ENCODE results near the gene TRAPPC3L.

TRAPPC3L gene

DNA sequence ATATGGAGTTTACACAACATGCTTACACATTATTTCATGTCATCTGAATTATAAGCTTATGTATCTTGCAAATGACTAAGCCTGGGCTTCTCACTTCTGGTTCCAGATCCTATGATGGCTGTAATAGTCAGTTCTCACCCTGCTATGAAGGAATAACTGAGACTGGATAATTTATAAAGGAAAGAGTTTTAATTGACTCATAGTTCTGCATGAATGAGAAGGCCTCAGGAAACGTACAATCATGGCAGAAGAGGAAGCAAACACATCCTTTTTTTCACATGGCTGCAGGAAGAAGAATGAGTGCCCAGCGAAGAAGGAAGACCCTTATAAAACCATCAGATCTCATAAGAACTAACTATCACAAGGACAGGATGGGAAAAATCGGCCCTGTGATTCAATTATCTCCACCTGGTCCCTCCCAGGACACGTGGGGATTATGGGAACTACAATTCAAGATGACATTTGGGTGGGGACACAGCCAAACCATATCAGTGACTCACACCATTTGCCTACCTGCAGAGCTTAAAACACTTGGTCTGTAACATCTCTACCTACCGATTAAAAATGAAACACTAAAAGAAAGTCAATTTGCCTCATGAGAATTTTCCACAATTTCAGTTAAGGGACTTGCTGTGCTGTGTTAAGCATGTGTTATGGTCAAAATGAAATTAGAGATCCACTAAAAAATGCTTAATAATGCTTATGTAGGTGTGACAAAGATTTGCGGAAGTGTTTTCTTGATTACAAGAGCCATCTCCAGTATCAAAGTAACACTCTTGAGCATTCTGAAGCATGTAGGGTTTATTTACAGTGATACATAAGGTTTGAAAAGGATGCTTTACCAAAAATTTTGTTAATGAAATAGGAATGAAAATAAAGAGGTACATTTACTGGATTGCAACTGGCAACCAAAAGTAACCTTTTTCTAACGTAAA lies 23.6 kb upstream of the TRAPPC3L start:
- no peaks in the 10 kb centered on the region for H3K9me3 ChIP-seq (ENCODE audit: control insufficient read depth, insufficient read depth, low read length)
- H3K9ac ChIP-seq (ENCODE audit: low read depth, low read length): no peak overlapping the region
- H3K27me3 ChIP-seq (ENCODE audit: control insufficient read depth, insufficient read depth, low read length): no peaks in the 10 kb centered on the region
- no peak overlapping the region for H3K4me3 ChIP-seq (ENCODE audit: low read depth, low read length)
- H3K4me1 ChIP-seq (ENCODE audit: control insufficient read depth, insufficient read depth, low read length): peaks cover 3% of the 10 kb centered on the region
- H3K36me3 ChIP-seq (ENCODE audit: control insufficient read depth, insufficient read depth, low read length): no peaks in the 10 kb centered on the region

DNA sequence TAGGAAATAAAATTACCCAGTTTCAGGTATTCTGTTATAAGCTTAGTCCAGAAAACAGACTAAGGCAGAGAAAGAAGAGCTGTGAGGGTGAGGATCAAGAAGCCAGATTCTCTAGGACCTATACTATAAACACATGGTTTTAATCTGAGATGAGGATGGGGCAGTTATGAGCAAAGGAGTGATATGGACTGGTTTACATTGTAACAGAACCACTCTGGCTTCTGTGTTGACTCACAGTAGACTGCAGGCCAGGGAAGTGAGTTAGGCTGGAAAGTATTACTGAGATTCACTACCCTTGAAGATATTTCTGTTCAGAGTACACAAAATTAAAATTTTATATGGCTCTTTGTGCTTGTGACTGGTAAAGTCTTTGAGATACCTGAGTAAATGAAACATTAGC lies 22.6 kb upstream of the TRAPPC3L start:
- no peak overlapping the region for H3K4me3 ChIP-seq (ENCODE audit: low read depth, low read length)
- no peak overlapping the region for H3K9ac ChIP-seq (ENCODE audit: low read depth, low read length)
- H3K9me3 ChIP-seq (ENCODE audit: control insufficient read depth, insufficient read depth, low read length): no peaks in the 10 kb centered on the region
- H3K4me1 ChIP-seq (ENCODE audit: control insufficient read depth, insufficient read depth, low read length): peaks cover 3% of the 10 kb centered on the region
- no peaks in the 10 kb centered on the region for H3K36me3 ChIP-seq (ENCODE audit: control insufficient read depth, insufficient read depth, low read length)
- H3K27me3 ChIP-seq (ENCODE audit: control insufficient read depth, insufficient read depth, low read length): no peaks in the 10 kb centered on the region

DNA sequence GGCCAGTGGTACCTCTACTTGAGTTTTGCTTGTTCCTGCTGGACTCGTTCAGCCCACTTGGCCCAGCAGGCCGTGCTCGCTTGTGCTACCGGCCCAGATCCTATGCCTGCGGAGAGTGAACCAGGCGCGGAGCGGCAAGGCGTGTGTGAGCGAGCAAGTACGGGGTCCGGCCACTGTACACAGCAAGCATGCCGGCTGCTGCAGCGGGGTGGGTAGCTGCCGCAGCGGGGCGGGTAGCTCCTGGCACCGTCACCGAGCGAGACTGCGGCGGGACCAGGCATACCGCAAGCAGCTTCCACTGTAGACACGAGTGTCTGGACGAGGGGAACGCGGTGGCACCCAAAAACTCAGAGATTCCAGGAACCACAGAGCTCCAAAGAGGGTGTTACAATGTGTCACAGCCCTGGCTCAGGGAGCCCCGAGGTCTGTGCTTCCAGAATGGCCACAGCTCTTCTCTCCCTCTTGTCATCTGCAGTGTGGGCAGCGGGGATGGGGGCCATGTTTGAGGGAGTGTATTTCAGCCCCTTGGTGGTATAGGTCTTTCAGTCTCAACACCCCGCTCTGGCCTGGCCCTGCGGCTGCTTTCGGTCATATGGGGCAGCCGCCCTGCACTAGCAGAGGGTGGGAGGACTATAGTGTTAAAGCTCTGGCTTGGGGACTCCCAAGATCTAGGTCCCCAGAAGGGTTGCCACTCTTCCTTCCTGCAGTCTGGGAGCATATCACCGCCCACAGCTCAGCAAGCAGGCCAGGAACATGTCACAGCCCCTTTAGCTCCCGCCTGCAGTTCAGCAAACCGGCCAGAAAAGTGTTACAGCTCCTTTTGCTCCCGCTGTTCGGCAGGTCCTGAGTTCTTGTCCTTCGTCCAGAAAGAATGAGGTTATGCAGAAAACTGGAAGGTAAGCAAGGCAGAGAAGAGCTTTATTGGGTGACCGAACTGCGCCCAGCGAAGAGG lies 19.7 kb upstream of the TRAPPC3L start:
- H3K4me3 ChIP-seq (ENCODE audit: low read depth, low read length): no peak overlapping the region
- H3K9ac ChIP-seq (ENCODE audit: low read depth, low read length): no peak overlapping the region
- no peaks in the 10 kb centered on the region for H3K27me3 ChIP-seq (ENCODE audit: control insufficient read depth, insufficient read depth, low read length)
- H3K36me3 ChIP-seq (ENCODE audit: control insufficient read depth, insufficient read depth, low read length): no peaks in the 10 kb centered on the region
- H3K9me3 ChIP-seq (ENCODE audit: control insufficient read depth, insufficient read depth, low read length): no peaks in the 10 kb centered on the region
- no peaks in the 10 kb centered on the region for H3K4me1 ChIP-seq (ENCODE audit: control insufficient read depth, insufficient read depth, low read length)

DNA sequence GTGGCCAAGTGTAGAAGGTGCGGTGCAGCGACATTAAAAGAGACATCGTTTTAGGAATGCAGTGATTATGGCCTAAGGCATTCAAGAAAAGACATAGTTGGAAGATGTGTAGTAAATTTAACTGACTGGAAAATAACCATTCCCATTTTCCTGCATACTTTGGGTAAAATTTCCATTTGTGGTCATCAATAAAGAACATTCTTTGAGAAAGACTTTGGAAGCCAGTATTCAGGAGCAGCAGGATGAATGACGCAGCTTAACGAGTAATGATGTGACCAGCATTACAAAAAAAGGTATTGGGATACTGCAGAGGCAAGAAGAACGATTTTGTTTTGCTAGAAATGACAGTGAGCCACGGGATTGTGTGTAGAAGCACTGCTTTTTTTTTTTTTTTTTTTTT lies 18.8 kb upstream of the TRAPPC3L start:
- no peaks in the 10 kb centered on the region for H3K4me1 ChIP-seq (ENCODE audit: control insufficient read depth, insufficient read depth, low read length)
- H3K9ac ChIP-seq (ENCODE audit: low read depth, low read length): no peak overlapping the region
- H3K4me3 ChIP-seq (ENCODE audit: low read depth, low read length): no peak overlapping the region
- no peaks in the 10 kb centered on the region for H3K36me3 ChIP-seq (ENCODE audit: control insufficient read depth, insufficient read depth, low read length)
- no peaks in the 10 kb centered on the region for H3K27me3 ChIP-seq (ENCODE audit: control insufficient read depth, insufficient read depth, low read length)
- H3K9me3 ChIP-seq (ENCODE audit: control insufficient read depth, insufficient read depth, low read length): no peaks in the 10 kb centered on the region

DNA sequence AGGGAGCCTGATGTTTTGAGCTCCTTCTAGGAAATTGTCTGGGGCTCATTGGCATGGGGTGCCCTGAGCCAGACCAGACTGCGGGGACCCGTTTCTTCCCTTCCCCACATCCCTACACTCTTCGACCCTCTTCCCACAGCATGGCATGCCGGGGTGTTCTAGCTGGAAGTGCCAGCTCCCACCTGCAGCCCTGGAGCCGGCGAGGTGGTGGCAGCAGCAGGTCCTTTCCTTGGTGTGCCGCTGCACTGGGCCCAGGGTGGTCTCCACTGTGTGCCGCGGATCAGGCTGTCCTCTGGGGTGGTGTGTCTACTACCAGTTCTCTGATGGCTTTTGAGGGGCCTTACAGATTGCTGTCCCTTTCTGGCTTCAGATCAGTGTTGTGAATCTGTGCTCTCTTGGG lies 18.3 kb upstream of the TRAPPC3L start:
- H3K36me3 ChIP-seq (ENCODE audit: control insufficient read depth, insufficient read depth, low read length): no peaks in the 10 kb centered on the region
- H3K27me3 ChIP-seq (ENCODE audit: control insufficient read depth, insufficient read depth, low read length): no peaks in the 10 kb centered on the region
- H3K9me3 ChIP-seq (ENCODE audit: control insufficient read depth, insufficient read depth, low read length): no peaks in the 10 kb centered on the region
- H3K4me3 ChIP-seq (ENCODE audit: low read depth, low read length): no peak overlapping the region
- H3K4me1 ChIP-seq (ENCODE audit: control insufficient read depth, insufficient read depth, low read length): no peaks in the 10 kb centered on the region
- no peak overlapping the region for H3K9ac ChIP-seq (ENCODE audit: low read depth, low read length)

DNA sequence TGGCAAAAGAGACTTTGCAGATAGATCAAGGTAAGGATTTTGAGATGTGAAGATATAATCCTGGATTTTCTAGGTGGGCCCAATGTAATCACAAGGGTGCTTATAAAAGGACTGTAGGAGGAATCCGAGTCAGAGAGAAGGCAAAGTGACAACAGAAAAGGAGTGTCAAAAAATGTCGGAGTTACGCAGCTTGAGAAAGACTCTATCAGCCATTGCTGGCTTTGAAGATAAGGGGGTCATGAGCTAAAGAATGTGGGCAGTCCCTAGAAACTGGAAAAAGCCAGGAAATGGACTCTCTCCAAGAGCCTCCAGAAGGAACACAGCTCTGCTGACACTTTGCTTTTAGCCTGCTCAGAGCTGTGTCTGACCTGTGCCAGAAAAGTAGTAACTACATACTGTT lies 17.1 kb upstream of the TRAPPC3L start:
- no peaks in the 10 kb centered on the region for H3K4me1 ChIP-seq (ENCODE audit: control insufficient read depth, insufficient read depth, low read length)
- H3K36me3 ChIP-seq (ENCODE audit: control insufficient read depth, insufficient read depth, low read length): no peaks in the 10 kb centered on the region
- no peaks in the 10 kb centered on the region for H3K27me3 ChIP-seq (ENCODE audit: control insufficient read depth, insufficient read depth, low read length)
- H3K9ac ChIP-seq (ENCODE audit: low read depth, low read length): no peak overlapping the region
- H3K9me3 ChIP-seq (ENCODE audit: control insufficient read depth, insufficient read depth, low read length): no peaks in the 10 kb centered on the region
- H3K4me3 ChIP-seq (ENCODE audit: low read depth, low read length): no peak overlapping the region

DNA sequence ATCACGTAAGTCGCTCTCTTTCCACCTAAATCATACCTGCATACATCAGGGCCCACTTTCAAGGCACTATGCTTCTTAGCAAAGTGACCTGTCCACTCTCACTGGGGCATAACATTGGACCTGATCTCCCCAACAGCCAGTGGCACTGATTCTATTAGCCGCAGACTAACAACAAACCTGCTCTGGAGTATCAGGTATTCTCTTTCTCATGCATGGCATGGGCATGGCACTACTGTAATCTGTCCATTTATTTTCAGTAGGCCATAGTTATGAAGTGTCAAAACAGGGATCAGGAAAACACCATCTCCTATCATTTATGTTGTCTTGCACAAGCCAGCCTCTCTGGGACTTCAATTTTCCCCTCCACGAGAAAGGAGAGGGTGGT lies 16.5 kb upstream of the TRAPPC3L start:
- Histone ChIP-seq H3K27me3 (ENCODE audit: control insufficient read depth, insufficient read depth, low read length) (no peaks in the 10 kb centered on the region), H3K9me3 (ENCODE audit: control insufficient read depth, insufficient read depth, low read length) (no peaks in the 10 kb centered on the region), H3K9ac (ENCODE audit: low read depth, low read length) (no peak overlapping the region), H3K4me3 (ENCODE audit: low read depth, low read length) (no peak overlapping the region), H3K4me1 (ENCODE audit: control insufficient read depth, insufficient read depth, low read length) (no peaks in the 10 kb centered on the region), H3K36me3 (ENCODE audit: control insufficient read depth, insufficient read depth, low read length) (no peaks in the 10 kb centered on the region)

DNA sequence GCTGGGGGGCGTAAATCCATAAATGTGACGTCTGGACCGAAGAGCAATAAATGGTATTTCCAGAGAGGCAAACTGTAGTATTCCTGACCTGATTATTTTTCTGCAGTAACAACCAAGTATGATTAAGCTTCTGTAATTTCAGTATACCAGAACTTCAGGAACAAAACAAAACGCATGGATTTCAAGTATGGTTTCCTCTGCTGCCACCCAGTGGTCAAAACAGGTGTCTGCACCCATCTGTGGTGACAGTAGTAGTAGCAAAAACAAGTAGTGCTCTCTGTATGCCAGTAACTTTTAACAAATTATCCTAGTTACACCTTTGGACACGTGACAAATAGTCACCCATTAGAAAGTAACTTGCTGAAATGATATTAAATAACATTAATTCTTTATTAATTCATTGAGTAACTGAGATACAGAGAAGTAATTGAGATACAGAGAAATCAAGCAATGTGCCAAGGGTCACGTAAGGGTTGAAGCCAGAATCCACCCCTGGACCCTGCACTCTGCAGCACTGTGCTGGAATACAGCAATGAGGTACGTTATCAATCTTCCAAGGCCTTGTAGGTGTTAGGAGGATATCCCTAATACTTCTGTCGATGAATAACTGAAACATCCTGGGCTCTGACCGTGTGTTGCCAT lies 16.0 kb upstream of the TRAPPC3L start:
- Histone ChIP-seq H3K9ac (ENCODE audit: low read depth, low read length) (no peak overlapping the region), H3K4me3 (ENCODE audit: low read depth, low read length) (no peak overlapping the region)

DNA sequence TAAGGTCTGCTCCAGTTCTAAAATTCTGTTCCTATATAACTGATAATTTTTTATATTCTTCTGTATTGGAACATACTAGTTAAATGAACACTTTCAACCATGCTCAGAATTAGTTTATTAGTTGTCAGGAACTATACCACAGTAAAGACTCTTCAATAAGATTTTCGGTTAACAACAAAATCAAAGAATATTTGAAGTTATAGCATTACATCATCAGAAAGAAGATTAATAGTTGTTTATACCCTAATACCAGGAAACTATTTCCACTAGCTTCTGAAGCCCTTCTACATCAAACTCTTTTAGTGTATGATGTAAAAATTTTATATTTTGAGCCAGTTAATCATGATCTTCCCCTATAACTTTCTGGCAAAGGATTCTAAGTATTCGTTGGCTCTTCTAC lies 14.6 kb upstream of the TRAPPC3L start:
- H3K4me3 ChIP-seq (ENCODE audit: low read depth, low read length): no peak overlapping the region
- no peaks in the 10 kb centered on the region for H3K4me1 ChIP-seq (ENCODE audit: control insufficient read depth, insufficient read depth, low read length)
- H3K9ac ChIP-seq (ENCODE audit: low read depth, low read length): no peak overlapping the region
- no peaks in the 10 kb centered on the region for H3K27me3 ChIP-seq (ENCODE audit: control insufficient read depth, insufficient read depth, low read length)
- H3K36me3 ChIP-seq (ENCODE audit: control insufficient read depth, insufficient read depth, low read length): no peaks in the 10 kb centered on the region
- no peaks in the 10 kb centered on the region for H3K9me3 ChIP-seq (ENCODE audit: control insufficient read depth, insufficient read depth, low read length)

More for the DNA sequence above, 16.0 kb upstream of the TRAPPC3L start:
- Histone ChIP-seq H3K36me3 (ENCODE audit: control insufficient read depth, insufficient read depth, low read length) (no peaks in the 10 kb centered on the region), H3K9me3 (ENCODE audit: control insufficient read depth, insufficient read depth, low read length) (no peaks in the 10 kb centered on the region), H3K27me3 (ENCODE audit: control insufficient read depth, insufficient read depth, low read length) (no peaks in the 10 kb centered on the region), H3K4me1 (ENCODE audit: control insufficient read depth, insufficient read depth, low read length) (no peaks in the 10 kb centered on the region)

DNA sequence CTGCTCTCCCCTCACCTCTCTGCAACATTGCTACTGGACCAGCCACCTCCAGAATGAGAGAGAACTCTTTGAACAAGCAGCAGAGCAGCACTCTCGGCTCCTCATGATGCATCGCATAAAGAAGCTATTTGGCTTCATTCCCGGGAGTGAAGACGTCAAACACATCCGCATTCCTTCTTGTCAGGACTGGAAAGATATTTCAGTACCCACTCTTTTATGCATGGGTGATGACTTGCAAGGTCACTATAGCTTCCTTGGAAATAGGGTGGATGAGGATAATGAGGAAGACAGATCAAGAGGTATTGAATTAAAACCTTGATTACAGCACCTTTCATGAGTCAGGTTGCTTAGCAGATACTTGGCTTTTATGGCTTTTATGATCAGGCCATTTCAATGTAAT lies 12.4 kb upstream of the TRAPPC3L start:
- Histone ChIP-seq H3K9me3 (ENCODE audit: control insufficient read depth, insufficient read depth, low read length) (no peaks in the 10 kb centered on the region), H3K4me1 (ENCODE audit: control insufficient read depth, insufficient read depth, low read length) (no peaks in the 10 kb centered on the region), H3K27me3 (ENCODE audit: control insufficient read depth, insufficient read depth, low read length) (no peaks in the 10 kb centered on the region), H3K4me3 (ENCODE audit: low read depth, low read length) (no peak overlapping the region), H3K9ac (ENCODE audit: low read depth, low read length) (no peak overlapping the region), H3K36me3 (ENCODE audit: control insufficient read depth, insufficient read depth, low read length) (no peaks in the 10 kb centered on the region)

DNA sequence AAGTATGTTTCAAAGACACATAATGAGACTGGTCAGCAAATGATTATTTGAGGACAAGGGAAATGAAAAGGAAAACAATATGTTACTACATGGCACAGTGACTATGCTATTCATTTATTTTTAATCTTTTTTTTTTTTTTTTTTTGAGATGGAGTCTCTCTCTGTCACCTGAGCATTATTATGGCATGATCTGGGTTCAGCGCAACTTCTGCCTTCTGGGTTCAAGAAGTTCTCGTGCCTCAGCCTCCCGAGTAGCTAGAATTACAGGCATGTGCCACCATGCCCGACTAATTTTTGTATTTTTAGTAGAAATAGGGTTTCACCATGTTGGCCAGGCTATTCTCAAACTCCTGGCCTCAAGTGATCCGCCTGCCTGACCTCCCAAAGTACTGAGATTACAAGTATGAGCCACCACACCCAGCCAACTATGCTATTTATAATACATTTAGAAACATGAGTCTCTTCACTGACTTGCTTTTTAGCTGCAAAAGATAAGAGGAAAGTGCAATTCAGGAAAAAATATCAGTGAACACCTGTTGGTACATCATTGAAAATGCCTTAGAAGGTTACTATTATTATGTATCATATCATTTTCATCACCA lies 11.4 kb upstream of the TRAPPC3L start:
- Histone ChIP-seq H3K9me3 (ENCODE audit: control insufficient read depth, insufficient read depth, low read length) (no peaks in the 10 kb centered on the region), H3K27me3 (ENCODE audit: control insufficient read depth, insufficient read depth, low read length) (no peaks in the 10 kb centered on the region), H3K4me3 (ENCODE audit: low read depth, low read length) (no peak overlapping the region), H3K9ac (ENCODE audit: low read depth, low read length) (no peak overlapping the region), H3K36me3 (ENCODE audit: control insufficient read depth, insufficient read depth, low read length) (no peaks in the 10 kb centered on the region), H3K4me1 (ENCODE audit: control insufficient read depth, insufficient read depth, low read length) (no peaks in the 10 kb centered on the region)

All from iPS-15b (cell line).